Measurements from ENCODE around the gene CABP4. TPM values are rescaled to one million over a fixed set of nuclear protein-coding genes. Genes with fewer than 3 reads are reported as not detected.
A peak's percentile ranks its signal among the peaks of the same experiment; 100 is the strongest.

Gene CABP4
- total RNA-seq, 4 donors from 2014 or later: 0.13 to 2.4 (median 0.77) TPM

- WGBS, 2 donors (ENCODE audit: low coverage in 1 of 2): no CpG with 5 or more reads among the region's 58 CpGs
- TF ChIP-seq POLR2A (IDR thresholded peaks at IDR 0.05) (peak; percentile 29 to 32), POLR2AphosphoS5 (IDR thresholded peaks at IDR 0.05) (no peak)
Measured at GRCh38 chr11:67504950-67505581, 49.9 kb downstream of the CABP4 start, which contains the start of gene PITPNM1. Gene PITPNM1, minus strand, starts transcription at chr11:67505363. Its CDS starts 1,183 bp downstream, at chr11:67504180.

DNA sequence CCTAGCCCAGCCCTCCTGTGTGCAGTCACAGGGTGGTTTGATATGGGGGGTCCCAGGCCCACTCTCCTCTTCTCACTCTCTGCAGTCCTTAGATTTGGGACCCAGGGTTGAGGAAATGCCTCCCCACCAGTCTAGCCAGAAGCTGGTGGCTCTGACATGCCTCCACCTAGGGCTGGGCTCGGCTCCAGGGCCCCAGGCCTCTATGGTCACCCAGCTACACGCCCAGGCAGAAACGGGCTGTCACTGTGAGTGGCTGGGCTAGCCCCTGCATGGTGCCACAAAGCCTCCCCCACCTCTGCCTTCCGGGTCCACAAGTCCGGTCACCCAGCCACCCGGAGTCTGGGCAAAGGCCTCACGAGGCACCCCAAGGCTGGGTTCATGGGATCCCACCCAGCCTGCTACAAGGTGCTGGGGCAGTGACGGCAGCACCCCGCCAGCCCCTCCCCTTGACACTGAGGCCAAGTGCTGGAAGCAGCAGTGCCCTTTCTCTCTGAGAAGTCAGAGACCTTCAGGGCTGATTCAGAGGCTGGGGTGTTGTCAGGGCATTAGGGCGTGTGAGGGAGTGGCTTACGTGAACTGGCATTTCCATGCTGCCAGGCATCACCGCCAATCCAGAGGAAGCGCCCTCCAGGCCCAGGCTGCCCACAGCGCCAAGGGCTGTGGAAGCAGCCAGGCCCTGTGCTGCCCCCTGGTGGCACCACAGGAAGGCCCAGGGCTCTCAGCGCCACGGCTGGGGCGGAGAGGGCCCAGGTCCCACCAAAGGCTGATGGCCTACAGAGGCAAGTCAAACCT, 50.6 kb downstream of the CABP4 start:
- peak; percentile 86 for TF ChIP-seq POLR2AphosphoS5 (IDR thresholded peaks at IDR 0.05)
- no peak for TF ChIP-seq EP300 (IDR thresholded peaks at IDR 0.05)
- peak in 3 of 4 experiments; percentile 96 to 99 (median 96) for TF ChIP-seq CTCF (IDR thresholded peaks at IDR 0.05)
- Histone ChIP-seq H3K4me3 (peak overlapping the region; percentile 45 to 67), H3K27ac (peak overlapping the region; percentile 60 to 100 (median 96)), H3K4me1 (peaks cover 0 to 58% (median 34%) of the 10 kb centered on the region in 3 donors), H3K9me3 (no peaks in the 10 kb centered on the region), H3K27me3 (peaks cover 32% of the 10 kb centered on the region), H3K36me3 (peaks cover 0 to 19% of the 10 kb centered on the region in 2 donors)
- 10% methylated on average over 2 of the region's 17 CpGs; no CpG with 5 or more reads in 1 of the 2 donors for WGBS, 2 donors (ENCODE audit: low coverage in 1 of 2)
- peak; percentile 54 for ATAC-seq

More at GRCh38 chr11:67504950-67505581, 49.9 kb downstream of the CABP4 start, which contains the start of gene PITPNM1:
- Histone ChIP-seq H3K9me3 (no peaks in the 10 kb centered on the region), H3K4me1 (peaks cover 0 to 58% (median 34%) of the 10 kb centered on the region in 3 donors), H3K36me3 (peaks cover 0 to 24% of the 10 kb centered on the region in 2 donors), H3K27me3 (peaks cover 32% of the 10 kb centered on the region), H3K27ac (peak within 1 kb of the TSS; percentile 60 to 100 (median 96)), H3K4me3 (peak within 1 kb of the TSS; percentile 45 to 67)
- peak; percentile 4 for ATAC-seq

- no peak for ATAC-seq
- peak overlapping the region; percentile 67 to 100 (median 96) for H3K27ac ChIP-seq
- WGBS, 2 donors (ENCODE audit: low coverage in 1 of 2): 63 to 70% methylated on average over 2 to 5 of the region's 16 CpGs
- H3K36me3 ChIP-seq: peaks cover 0 to 11% of the 10 kb centered on the region in 2 donors
- H3K4me3 ChIP-seq: peak overlapping the region in 1 of 2 donors; percentile 67
- TF ChIP-seq POLR2A (IDR thresholded peaks at IDR 0.05): no peak
- no peak for TF ChIP-seq CTCF (IDR thresholded peaks at IDR 0.05)
- TF ChIP-seq EP300 (IDR thresholded peaks at IDR 0.05): no peak
- no peak for TF ChIP-seq POLR2AphosphoS5 (IDR thresholded peaks at IDR 0.05)
- H3K27me3 ChIP-seq: peaks cover 33% of the 10 kb centered on the region
- no peaks in the 10 kb centered on the region for H3K9me3 ChIP-seq
- H3K4me1 ChIP-seq: peaks cover 0 to 58% (median 34%) of the 10 kb centered on the region in 3 donors
Measured at GRCh38 chr11:67506426-67507051, 51.4 kb downstream of the CABP4 start.

DNA sequence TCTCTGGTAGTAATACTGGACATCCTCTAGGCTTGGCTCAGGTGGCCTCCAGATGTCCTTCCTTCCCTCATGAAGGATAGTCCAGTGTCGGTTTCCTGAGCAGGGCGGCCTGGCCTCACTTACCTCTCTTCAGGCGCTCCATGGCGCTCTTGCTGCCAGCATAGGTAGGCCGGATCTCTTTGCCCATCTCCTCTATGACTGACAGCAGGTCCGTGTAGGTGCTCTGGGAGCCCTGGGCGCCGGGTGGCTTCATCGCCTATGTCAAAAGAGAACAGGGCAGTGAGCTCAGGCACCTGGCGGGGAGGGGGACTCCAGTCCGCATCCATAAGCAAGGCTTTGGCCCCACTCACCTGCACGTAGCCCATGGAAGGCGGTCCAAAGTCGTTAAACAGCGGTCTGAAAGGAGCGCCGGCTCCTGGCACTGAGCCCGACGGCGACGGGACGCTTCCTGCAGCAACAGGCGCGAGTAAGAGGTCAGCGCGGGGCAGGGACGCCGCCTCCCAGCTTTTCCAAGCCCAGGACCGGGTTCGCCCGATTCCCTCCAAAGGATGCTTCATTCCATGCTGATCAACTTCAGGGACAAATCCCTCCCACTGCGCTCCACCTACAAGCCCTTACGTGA, 52.2 kb downstream of the CABP4 start:
- 40 to 80% methylated on average over 2 to 3 of the region's 33 CpGs for WGBS, 2 donors (ENCODE audit: low coverage in 1 of 2)
- Histone ChIP-seq H3K4me1 (peaks cover 0 to 58% (median 34%) of the 10 kb centered on the region in 3 donors), H3K27me3 (peaks cover 37% of the 10 kb centered on the region), H3K4me3 (peak overlapping the region; percentile 50 to 81), H3K36me3 (peaks cover 0 to 3% of the 10 kb centered on the region in 2 donors), H3K9me3 (no peaks in the 10 kb centered on the region), H3K27ac (peak overlapping the region; percentile 67 to 100 (median 96))
- ATAC-seq: no peak
- no peak for TF ChIP-seq CTCF (IDR thresholded peaks at IDR 0.05)
- no peak for TF ChIP-seq POLR2A (IDR thresholded peaks at IDR 0.05)
- TF ChIP-seq EP300 (IDR thresholded peaks at IDR 0.05): no peak
- no peak for TF ChIP-seq POLR2AphosphoS5 (IDR thresholded peaks at IDR 0.05)
